Measurements from ENCODE around the gene MS4A15. TPM values are rescaled to one million over a fixed set of nuclear protein-coding genes. Genes with fewer than 3 reads are reported as not detected.

The MS4A15 gene
- total RNA-seq, 1 experiment from 2014 or later: not detected

- H3K4me1 Mint-ChIP-seq (ENCODE audit: low read depth, unreplicated experiment): peaks cover 11% of the 10 kb centered on the region
- no peak overlapping the region for H3K4me3 Mint-ChIP-seq (ENCODE audit: low read depth, unreplicated experiment)
- H3K27ac Mint-ChIP-seq (ENCODE audit: unreplicated experiment): no peak overlapping the region
- TF ChIP-seq CTCF (IDR thresholded peaks at IDR 0.05; ENCODE audit: unreplicated experiment): no peak
- CTCF ChIA-PET: interaction anchor here (0.6 kb wide), 1 partner anchor 30 kb away, joined by 6 read pairs; no protein-coding TSS in a partner anchor
- no TSS peak for BruUV-seq (replicated peaks)
- peaks cover 14% of the 10 kb centered on the region for H3K27me3 Mint-ChIP-seq (ENCODE audit: unreplicated experiment)
- no peaks in the 10 kb centered on the region for H3K36me3 Mint-ChIP-seq (ENCODE audit: insufficient read depth, unreplicated experiment)
- intact Hi-C loops (cut with micrococcal nuclease; ENCODE audit: unreplicated experiment): no loop called here
- no peaks in the 10 kb centered on the region for H3K9me3 Mint-ChIP-seq (ENCODE audit: low read depth, unreplicated experiment)
- DNase-seq: no peak
These were observed 24.8 kb downstream of the MS4A15 start for GRCh38 chr11:60781286-60781980.

- CTCF ChIA-PET: interaction anchor here (0.6 kb wide), 1 partner anchor 30 kb away, joined by 6 read pairs; no protein-coding TSS in a partner anchor
- no peak for TF ChIP-seq CTCF (IDR thresholded peaks at IDR 0.05; ENCODE audit: unreplicated experiment)
- intact Hi-C loops (cut with micrococcal nuclease; ENCODE audit: unreplicated experiment): no loop called here
- H3K27me3 Mint-ChIP-seq (ENCODE audit: unreplicated experiment): peaks cover 19% of the 10 kb centered on the region
- H3K4me3 Mint-ChIP-seq (ENCODE audit: low read depth, unreplicated experiment): no peak overlapping the region
- no TSS peak for BruUV-seq (replicated peaks)
- no peak for DNase-seq
- peaks cover 10% of the 10 kb centered on the region for H3K4me1 Mint-ChIP-seq (ENCODE audit: low read depth, unreplicated experiment)
- H3K27ac Mint-ChIP-seq (ENCODE audit: unreplicated experiment): no peak overlapping the region
- H3K9me3 Mint-ChIP-seq (ENCODE audit: low read depth, unreplicated experiment): no peaks in the 10 kb centered on the region
- H3K36me3 Mint-ChIP-seq (ENCODE audit: insufficient read depth, unreplicated experiment): no peaks in the 10 kb centered on the region
These were observed 25.3 kb downstream of the MS4A15 start for GRCh38 chr11:60781981-60782316.

GRCh38 chr11:60782393-60783140 lies 25.9 kb downstream of the MS4A15 start:
- DNase-seq: no peak
- H3K36me3 Mint-ChIP-seq (ENCODE audit: insufficient read depth, unreplicated experiment): no peaks in the 10 kb centered on the region
- H3K27ac Mint-ChIP-seq (ENCODE audit: unreplicated experiment): no peak overlapping the region
- no peak for TF ChIP-seq CTCF (IDR thresholded peaks at IDR 0.05; ENCODE audit: unreplicated experiment)
- peaks cover 19% of the 10 kb centered on the region for H3K27me3 Mint-ChIP-seq (ENCODE audit: unreplicated experiment)
- no peak overlapping the region for H3K4me3 Mint-ChIP-seq (ENCODE audit: low read depth, unreplicated experiment)
- CTCF ChIA-PET: interaction anchor here (0.6 kb wide), 1 partner anchor 29 kb away, joined by 6 read pairs; no protein-coding TSS in a partner anchor
- BruUV-seq (replicated peaks): no TSS peak
- no peaks in the 10 kb centered on the region for H3K9me3 Mint-ChIP-seq (ENCODE audit: low read depth, unreplicated experiment)
- intact Hi-C loops (cut with micrococcal nuclease; ENCODE audit: unreplicated experiment): no loop called here
- peaks cover 4% of the 10 kb centered on the region for H3K4me1 Mint-ChIP-seq (ENCODE audit: low read depth, unreplicated experiment)

GRCh38 chr11:60783141-60783484 lies 26.4 kb downstream of the MS4A15 start:
- TF ChIP-seq CTCF (IDR thresholded peaks at IDR 0.05; ENCODE audit: unreplicated experiment): no peak
- Mint-ChIP-seq H3K27ac (ENCODE audit: unreplicated experiment) (no peak overlapping the region), H3K36me3 (ENCODE audit: insufficient read depth, unreplicated experiment) (no peaks in the 10 kb centered on the region), H3K27me3 (ENCODE audit: unreplicated experiment) (peaks cover 19% of the 10 kb centered on the region), H3K4me3 (ENCODE audit: low read depth, unreplicated experiment) (no peak overlapping the region), H3K9me3 (ENCODE audit: low read depth, unreplicated experiment) (no peaks in the 10 kb centered on the region), H3K4me1 (ENCODE audit: low read depth, unreplicated experiment) (no peaks in the 10 kb centered on the region)
- no TSS peak for BruUV-seq (replicated peaks)
- intact Hi-C loops (cut with micrococcal nuclease; ENCODE audit: unreplicated experiment): no loop called here
- DNase-seq: no peak
- CTCF ChIA-PET: no interaction called here
